ENCODE data around the gene KMT2C. TPM values are rescaled to one million over a fixed set of nuclear protein-coding genes. Genes with fewer than 3 reads are reported as not detected.

Gene KMT2C
- total RNA-seq, 2 donors from 2014 or later: 78.8 to 88.9 TPM

GRCh38 chr7:152178405-152179058 lies 257.3 kb downstream of the KMT2C start:
- DNase-seq (ENCODE audit: low spot score): no peak
- intact Hi-C loops (cut with DNase I): no loop called here

DNA sequence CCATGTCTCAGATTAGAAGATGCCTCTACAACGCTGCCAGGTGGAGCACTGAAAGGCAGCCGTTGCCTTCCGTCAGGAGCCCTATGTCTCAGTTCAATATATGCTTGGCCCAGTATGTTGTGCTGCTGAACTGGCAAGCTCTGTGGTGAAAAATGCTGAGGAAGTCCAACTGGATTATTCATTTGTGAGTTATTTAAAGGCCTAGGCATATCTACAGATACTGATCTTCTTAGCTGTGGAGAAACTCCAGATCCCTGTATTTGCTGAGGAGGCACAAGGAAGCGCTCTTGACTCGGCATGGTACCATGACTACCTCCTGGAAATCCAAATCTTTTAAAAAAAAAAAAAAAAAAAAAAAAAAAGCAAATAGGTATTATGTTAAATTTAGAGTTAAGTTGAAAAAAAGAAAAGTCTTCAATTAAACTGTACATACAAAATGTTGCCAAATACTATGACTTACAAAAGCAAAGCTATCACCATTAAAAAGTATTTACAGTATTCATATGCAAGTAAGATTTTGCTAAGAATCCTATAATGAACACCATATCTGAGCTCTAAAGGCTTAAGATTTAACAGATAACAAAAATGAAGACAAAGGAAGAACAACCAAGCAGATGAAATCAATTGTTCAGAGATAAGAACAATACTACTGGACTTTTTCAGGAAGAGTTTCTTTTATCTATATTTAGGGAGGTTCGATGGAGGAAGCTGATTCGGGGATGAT lies 258.0 kb downstream of the KMT2C start:
- intact Hi-C loops (cut with DNase I): no loop called here
- DNase-seq (ENCODE audit: low spot score): no peak

- intact Hi-C loops (cut with DNase I): no loop called here
- DNase-seq (ENCODE audit: low spot score): no peak
These were observed 259.0 kb downstream of the KMT2C start for GRCh38 chr7:152176797-152177196.

DNA sequence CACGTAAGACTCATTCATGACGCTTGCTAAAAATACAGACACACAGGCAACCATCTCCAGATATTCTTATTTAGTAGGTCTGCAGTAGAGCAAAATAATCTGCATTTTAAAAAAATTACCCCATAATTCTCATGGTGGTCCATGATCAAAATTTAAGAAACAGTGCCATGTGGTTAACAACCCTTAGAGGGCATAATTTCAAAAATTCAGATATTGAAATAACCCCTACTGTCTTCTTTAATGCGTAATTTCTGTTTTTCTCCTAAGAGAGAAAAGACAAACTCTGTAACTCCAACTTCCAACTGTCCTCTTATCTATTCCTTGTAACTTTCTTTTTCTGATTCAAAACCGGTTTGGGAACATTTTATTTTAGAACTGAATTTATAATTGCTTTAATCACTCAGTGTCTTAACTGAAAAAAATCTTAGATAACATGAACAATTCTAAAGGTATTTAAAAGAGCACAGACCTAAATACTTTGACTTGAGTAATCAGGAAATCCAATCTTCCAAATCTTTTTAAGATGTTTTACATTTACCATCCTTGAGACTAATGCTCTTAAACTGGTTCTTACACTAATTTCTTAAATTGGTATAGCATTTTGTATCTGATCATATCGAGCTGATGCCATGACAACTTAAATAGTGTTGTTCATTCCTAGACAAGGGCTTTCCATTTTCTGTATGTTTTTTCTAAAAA lies 262.3 kb downstream of the KMT2C start:
- intact Hi-C loops (cut with DNase I): no loop called here
- no peak for DNase-seq (ENCODE audit: low spot score)

GRCh38 chr7:152162287-152162686 lies 273.5 kb downstream of the KMT2C start:
- intact Hi-C loops (cut with DNase I): no loop called here
- no peak for DNase-seq (ENCODE audit: low spot score)

- no peak for DNase-seq (ENCODE audit: low spot score)
- intact Hi-C loops (cut with DNase I): no loop called here
These were observed 274.6 kb downstream of the KMT2C start for GRCh38 chr7:152161171-152161570.

DNA sequence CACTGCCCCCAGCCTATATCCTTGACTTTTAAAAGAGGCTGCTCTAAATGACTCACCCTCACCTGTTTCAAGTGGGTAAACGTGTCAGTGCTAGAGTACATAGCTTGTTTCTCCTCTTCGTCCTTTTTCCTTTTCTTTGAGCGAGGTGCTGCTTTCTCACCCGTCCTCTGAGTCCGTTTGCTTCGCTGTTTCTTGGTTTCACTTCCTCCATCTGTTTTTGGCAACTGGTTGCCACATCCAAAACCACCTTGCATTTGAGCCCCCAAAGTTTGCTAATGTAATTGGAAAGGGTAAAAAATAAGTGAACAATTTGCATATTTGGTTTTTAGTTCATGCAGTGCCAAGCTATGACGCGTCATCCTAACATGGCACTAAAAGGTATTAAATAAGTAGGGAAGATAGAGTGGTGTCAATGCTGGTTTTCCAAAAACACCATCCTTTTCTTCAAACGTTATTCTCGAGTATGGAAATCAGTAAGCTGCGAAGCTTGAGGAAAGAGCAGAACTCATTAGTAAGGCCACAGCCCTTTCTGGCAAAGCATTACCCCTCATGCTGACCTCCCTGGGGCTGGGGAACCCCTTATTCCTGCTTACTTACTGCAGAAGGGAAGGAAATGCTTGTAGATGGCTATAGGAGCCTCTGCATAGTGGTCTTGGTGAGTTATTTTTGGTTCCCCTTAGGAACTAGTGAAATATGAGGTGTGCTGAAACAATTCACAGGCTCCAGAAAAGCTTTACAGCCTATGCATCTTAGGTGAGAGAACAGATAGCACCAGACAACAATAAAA lies 276.8 kb downstream of the KMT2C start:
- DNase-seq (ENCODE audit: low spot score): no peak
- intact Hi-C loops (cut with DNase I): no loop called here

DNA sequence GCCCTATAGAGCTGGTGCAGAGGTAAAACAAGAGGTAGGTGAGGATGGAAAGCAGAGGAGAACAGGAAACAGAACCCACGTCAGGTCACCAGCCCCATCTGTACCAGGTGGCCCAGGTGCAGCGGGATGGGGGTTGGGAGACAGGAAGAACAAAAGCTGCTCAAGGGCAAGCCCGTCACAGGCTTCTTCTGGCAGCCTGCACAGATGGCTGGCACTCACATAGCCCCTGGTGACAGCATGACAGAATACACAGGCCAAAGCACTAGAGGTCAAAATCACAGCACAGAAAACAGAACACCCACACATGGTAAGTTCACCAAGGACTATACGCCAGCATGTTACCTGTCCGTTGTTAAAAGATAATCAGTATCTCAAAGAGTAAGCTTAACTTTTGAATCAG lies 283.5 kb downstream of the KMT2C start:
- intact Hi-C loops (cut with DNase I): no loop called here
- DNase-seq (ENCODE audit: low spot score): no peak

- intact Hi-C loops (cut with DNase I): no loop called here
These were observed 286.4 kb downstream of the KMT2C start for GRCh38 chr7:152149363-152149762.

DNA sequence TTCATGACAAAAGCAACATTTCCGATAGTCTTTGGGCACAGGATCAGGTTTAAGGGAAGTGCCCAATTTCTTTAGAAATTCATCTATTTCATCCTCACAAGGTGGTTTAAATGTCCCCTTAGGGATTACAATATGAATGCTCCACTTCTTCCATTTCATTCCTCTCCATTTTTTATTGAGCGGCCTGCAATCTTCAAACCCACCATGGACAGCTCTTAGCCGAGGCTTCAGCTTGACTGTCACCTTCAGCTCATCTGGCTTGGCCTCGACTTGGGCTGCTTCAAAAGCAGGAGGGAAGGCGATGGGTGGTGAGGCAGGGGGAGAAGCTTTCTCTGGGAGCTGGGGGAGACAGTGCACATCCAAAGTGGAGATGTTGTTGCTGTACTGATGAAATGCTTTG lies 287.1 kb downstream of the KMT2C start:
- no peak for DNase-seq (ENCODE audit: low spot score)
- intact Hi-C loops (cut with DNase I): no loop called here

More at GRCh38 chr7:152149363-152149762, 286.4 kb downstream of the KMT2C start:
- DNase-seq (ENCODE audit: low spot score): no peak

DNA sequence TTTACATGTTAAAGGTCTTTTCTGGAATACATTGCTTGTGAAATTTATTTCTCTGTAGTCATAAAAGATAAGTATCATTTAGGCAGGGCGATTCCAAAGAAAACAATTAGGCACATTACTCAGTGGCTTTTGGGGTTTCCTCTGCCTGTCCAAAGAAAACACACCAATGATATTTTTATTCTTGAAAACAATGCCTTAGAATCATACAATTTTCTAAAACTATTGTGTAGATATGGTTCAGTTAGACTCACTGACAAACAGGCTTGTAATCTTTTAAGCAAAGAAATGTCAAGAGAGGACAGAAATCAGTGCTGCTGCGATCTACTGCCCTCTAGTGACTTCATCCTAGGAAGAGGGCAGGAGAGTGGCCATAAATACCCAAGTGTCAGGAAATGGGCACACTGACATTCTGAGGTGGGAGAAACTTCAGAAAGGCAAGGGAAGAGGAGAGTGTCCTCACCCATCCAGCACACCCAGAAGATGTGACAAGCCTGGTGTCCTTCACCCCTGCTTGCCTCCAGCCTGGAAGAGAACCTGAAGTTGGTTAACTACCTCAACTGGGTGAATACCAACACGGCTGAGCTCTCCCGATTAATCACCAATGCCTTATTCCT lies 289.8 kb downstream of the KMT2C start:
- no peak for DNase-seq (ENCODE audit: low spot score)
- intact Hi-C loops (cut with DNase I): no loop called here

DNA sequence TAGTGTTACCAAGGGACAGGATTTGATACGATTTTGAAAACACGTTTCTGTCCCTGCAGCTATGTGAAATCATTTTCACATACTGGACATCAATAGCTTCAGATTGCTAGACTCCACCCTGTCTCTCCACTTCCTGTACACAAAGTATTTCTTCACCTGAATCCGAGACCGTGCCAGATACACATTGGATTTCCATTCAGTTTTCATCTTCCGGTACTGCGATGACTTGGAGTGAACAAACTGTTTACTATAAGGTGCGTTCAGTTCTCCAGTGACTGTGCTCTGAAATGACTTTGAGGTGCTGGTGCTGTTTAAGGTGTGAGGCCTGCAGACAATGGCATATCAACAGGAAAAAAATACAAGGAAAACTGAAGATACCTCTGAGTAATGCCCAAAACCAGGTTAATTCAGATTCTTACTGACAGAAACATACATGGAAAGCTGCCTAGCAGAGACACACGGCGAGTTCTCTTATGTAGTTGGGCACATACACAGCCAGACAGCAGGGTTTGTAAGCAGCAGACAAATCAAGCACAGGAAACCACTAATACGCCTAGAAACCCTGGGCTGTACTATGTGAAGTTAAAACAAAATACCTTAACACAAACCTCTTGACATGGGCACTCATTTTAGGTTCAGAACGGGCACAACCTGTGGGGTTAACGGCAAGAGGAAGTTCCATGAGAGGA lies 291.1 kb downstream of the KMT2C start:
- intact Hi-C loops (cut with DNase I): no loop called here
- no peak for DNase-seq (ENCODE audit: low spot score)

GRCh38 chr7:152142976-152143595 lies 292.7 kb downstream of the KMT2C start:
- intact Hi-C loops (cut with DNase I): no loop called here

GRCh38 chr7:152140560-152140959 lies 295.2 kb downstream of the KMT2C start:
- intact Hi-C loops (cut with DNase I): no loop called here

More at GRCh38 chr7:152142976-152143595, 292.7 kb downstream of the KMT2C start:
- DNase-seq (ENCODE audit: low spot score): no peak

DNA sequence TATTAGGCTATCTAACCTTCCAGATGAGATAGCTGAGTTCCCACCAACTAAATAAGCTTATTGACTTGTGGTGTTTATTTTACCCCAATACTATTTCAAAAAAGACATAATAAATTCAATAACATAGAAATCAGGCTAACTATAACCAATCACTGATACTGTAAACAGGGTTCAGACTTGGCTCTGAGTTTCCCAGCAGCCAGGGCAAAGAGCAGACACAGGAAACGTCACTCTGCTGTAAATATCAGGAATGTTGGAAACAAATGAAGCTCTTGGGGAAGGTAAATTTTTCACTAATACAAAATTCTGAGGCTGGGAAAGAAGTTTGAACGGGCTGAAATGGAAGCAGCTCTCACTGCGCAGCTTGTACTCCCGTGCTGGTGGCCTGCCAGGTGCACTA lies 295.7 kb downstream of the KMT2C start:
- intact Hi-C loops (cut with DNase I): no loop called here
- DNase-seq (ENCODE audit: low spot score): no peak

More at GRCh38 chr7:152140560-152140959, 295.2 kb downstream of the KMT2C start:
- no peak for DNase-seq (ENCODE audit: low spot score)

GRCh38 chr7:152137476-152138025 lies 298.3 kb downstream of the KMT2C start:
- intact Hi-C loops (cut with DNase I): no loop called here
- no peak for DNase-seq (ENCODE audit: low spot score)

- intact Hi-C loops (cut with DNase I): no loop called here
- DNase-seq (ENCODE audit: low spot score): no peak
These were observed 299.1 kb downstream of the KMT2C start for GRCh38 chr7:152136686-152137085.

DNA sequence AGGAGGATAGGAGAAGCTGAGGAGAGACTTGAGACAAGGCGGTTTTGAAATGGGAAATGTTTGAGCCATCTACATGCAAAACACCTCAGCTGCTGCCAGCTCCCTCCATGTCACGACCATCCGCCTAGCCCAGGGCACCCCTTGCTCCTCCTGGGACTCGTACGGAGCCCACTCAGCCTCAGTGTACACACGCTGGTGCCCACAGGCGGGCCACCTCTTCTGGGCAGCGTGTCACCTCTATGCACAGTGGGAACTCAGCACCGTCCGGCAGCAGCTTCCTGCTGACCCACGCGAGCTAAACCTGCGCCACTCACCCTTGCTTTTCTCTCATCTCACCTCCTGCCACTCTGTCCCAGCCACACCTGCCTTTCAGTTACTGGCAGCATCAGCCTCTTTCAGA lies 302.0 kb downstream of the KMT2C start:
- intact Hi-C loops (cut with DNase I): no loop called here
- DNase-seq (ENCODE audit: low spot score): no peak

Measured in posterior vena cava (tissue), 2 donors.